HG02642 (cell line): ENCODE measurements around the gene LETM1.

Source experiments
- ATAC-seq: cut with Tn5 transposase; IDR thresholded peaks from one replicate; pipeline ENCODE4 v1.9.1; 2021; ENCODE audit warnings: mild to moderate bottlenecking; ENCODE audit not compliant: unreplicated experiment, poor library complexity

The LETM1 gene

GRCh38 chr4:1832690-1833089, 23.3 kb downstream of the LETM1 start:
- no peak for ATAC-seq

GRCh38 chr4:1831331-1831730, 24.6 kb downstream of the LETM1 start:
- no peak for ATAC-seq

- no peak for ATAC-seq
Observed at GRCh38 chr4:1830642-1831228, 25.2 kb downstream of the LETM1 start.

- no peak for ATAC-seq
Observed at GRCh38 chr4:1830234-1830633, 25.7 kb downstream of the LETM1 start.

- no peak for ATAC-seq
Observed at GRCh38 chr4:1826531-1827350, 29.2 kb downstream of the LETM1 start.

- ATAC-seq: no peak
Observed at GRCh38 chr4:1825326-1825725, 30.6 kb downstream of the LETM1 start.

- no peak for ATAC-seq
Observed at GRCh38 chr4:1824746-1825145, 31.2 kb downstream of the LETM1 start.

GRCh38 chr4:1823545-1823932, 32.4 kb downstream of the LETM1 start:
- ATAC-seq: no peak

GRCh38 chr4:1822568-1823544, 33.1 kb downstream of the LETM1 start:
- no peak for ATAC-seq

GRCh38 chr4:1821679-1822567, 34.0 kb downstream of the LETM1 start:
- no peak for ATAC-seq

- no peak for ATAC-seq
Observed at GRCh38 chr4:1819816-1820215, 36.1 kb downstream of the LETM1 start.

GRCh38 chr4:1819284-1819683, 36.7 kb downstream of the LETM1 start:
- ATAC-seq: no peak

- no peak for ATAC-seq
Observed at GRCh38 chr4:1815997-1816860, 39.7 kb downstream of the LETM1 start.

GRCh38 chr4:1815096-1815996, 40.6 kb downstream of the LETM1 start:
- ATAC-seq: no peak

GRCh38 chr4:1814453-1814852, 41.5 kb downstream of the LETM1 start:
- ATAC-seq: no peak

- ATAC-seq: no peak
Observed at GRCh38 chr4:1813915-1814314, 42.0 kb downstream of the LETM1 start.

GRCh38 chr4:1813231-1813630, 42.7 kb downstream of the LETM1 start:
- no peak for ATAC-seq

- no peak for ATAC-seq
Observed at GRCh38 chr4:1812720-1813119, 43.2 kb downstream of the LETM1 start.
